Left lobe of liver (tissue), 2 donors: ENCODE results near the gene AFMID. TPM values are rescaled to one million over a fixed set of nuclear protein-coding genes. Genes with fewer than 3 reads are reported as not detected.
A peak's percentile ranks its signal among the peaks of the same experiment; 100 is the strongest.

ENCODE experiments used
- ATAC-seq: fragments of 200-7000 bp; cut with Tn5 transposase; one replicate; pipeline ENCODE4 v1.9.1; 2020; ENCODE audit warnings: mild to moderate bottlenecking, moderate library complexity
- DNase-seq: peaks from one replicate; pipeline ENCODE4 v3.0.0-alpha.2; 2020; ENCODE audit warnings: low spot score
- total RNA-seq: library from RNA; stranded (reverse); gene quantifications from one replicate; pipeline ENCODE4 v1.2.1, GENCODE V29; 2021
- donor health status: DM: no; HTN: no; CAD: no; lungs with moderate emphysema.
- donor health status: DM: no; HTN: yes; CAD: no.

Gene AFMID
- total RNA-seq, 1 donor from 2014 or later = 145 TPM

GRCh38 chr17:78236362-78237127 lies 49.4 kb downstream of the AFMID start:
- ATAC-seq (no peak), DNase-seq (no peak)

GRCh38 chr17:78237401-78238012 lies 50.3 kb downstream of the AFMID start:
- DNase-seq = no peak
- no peak for ATAC-seq

- DNase-seq = no peak
- no peak for ATAC-seq
Observed at GRCh38 chr17:78238823-78239488, 51.8 kb downstream of the AFMID start.

- DNase-seq = no peak
- ATAC-seq = no peak
Observed at GRCh38 chr17:78239489-78239931, 52.3 kb downstream of the AFMID start.

DNA sequence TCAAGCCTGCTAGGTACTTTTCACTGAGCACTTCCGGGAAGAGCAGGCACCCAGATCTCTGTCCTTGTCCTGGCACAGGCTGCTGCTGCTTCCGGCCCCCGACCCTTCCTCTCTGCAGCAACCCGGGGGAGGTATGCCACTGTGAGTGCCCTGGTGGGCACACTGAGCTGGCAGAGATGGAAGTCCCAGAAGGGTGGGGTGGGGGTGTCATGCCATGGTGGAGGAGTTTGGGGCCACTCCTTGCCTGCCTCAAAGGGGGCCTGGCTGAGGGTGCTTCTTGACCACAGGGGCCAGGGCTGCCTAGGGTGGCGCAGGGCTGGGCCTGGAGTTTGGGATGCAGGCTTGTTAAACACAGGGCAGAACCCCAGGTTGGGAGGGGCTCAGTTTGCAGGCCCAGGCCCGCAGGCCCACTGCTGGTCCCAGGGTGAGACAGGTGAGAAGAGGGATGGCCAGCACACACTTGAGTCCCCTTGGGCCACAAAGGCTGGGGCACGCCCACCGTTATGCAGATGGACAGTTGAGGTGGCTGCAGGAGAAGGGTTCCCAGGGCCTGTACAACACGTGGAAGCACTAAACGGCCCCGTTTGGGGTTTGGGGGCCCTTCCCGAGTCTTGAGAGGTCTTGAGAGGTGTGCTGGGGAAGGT lies 53.0 kb downstream of the AFMID start:
- DNase-seq (no peak), ATAC-seq (no peak)

DNA sequence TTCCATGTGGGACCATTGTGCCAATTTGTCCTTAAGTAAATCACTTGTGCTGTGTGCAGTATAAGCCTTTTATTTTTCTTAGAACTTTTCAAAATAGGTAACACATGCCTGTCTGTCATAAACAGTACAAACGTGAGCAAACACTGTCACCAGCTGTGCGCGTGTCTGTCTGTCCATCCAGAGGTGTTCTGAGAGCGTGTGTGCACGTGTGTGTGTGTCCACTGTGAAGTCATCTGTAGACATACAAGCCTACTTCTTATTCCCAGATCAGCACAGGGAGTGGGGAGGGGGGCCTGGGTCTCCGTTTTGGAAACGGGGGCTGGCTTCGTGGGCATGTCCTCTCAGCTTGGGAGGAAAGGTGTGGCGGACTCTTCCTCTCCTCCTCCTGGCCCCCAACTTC lies 53.7 kb downstream of the AFMID start:
- ATAC-seq (no peak), DNase-seq (no peak)

- no peak for DNase-seq
- ATAC-seq = peak; percentile 19
Observed at GRCh38 chr17:78241277-78242023, 54.3 kb downstream of the AFMID start.

DNA sequence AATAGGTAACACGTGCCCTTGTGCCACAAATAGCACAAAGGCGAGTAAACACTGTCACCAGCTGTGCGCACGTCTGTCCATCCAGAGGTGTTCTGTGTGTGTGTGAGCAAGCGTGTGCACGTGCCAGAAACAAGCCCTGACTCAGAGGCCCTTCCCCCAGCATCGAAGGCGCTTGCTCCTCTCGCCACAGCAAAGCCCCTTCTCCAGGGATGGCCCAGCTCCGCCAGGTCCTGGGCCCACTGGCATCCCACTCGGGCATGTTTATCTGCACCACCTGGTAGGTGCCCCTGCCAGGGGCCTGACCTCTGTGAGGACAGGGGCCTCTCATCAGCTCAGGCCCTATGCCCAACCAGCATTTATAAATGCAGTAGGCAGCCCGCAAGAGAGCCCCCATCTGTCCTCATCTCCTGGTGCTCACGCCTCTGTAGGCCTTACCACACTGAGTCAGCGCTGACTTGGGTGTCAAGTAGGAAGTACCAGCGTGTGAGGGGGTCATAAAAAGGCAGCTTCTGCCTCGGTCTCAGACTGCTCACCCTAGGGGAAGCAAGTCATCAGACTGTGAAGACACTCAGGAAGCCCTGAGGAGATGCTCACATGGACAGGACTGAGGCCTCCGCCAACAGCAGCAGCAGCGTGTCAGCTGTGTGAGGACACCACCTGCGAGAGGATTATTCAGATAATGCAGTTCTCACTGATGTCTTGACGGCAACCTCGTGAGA lies 55.0 kb downstream of the AFMID start:
- ATAC-seq (peak; percentile 23), DNase-seq (no peak)

- ATAC-seq = no peak
- DNase-seq = no peak
Observed at GRCh38 chr17:78247304-78247703, 60.1 kb downstream of the AFMID start.

GRCh38 chr17:78248051-78248914 lies 61.1 kb downstream of the AFMID start:
- peak; percentile 37 for ATAC-seq
- DNase-seq = no peak

DNA sequence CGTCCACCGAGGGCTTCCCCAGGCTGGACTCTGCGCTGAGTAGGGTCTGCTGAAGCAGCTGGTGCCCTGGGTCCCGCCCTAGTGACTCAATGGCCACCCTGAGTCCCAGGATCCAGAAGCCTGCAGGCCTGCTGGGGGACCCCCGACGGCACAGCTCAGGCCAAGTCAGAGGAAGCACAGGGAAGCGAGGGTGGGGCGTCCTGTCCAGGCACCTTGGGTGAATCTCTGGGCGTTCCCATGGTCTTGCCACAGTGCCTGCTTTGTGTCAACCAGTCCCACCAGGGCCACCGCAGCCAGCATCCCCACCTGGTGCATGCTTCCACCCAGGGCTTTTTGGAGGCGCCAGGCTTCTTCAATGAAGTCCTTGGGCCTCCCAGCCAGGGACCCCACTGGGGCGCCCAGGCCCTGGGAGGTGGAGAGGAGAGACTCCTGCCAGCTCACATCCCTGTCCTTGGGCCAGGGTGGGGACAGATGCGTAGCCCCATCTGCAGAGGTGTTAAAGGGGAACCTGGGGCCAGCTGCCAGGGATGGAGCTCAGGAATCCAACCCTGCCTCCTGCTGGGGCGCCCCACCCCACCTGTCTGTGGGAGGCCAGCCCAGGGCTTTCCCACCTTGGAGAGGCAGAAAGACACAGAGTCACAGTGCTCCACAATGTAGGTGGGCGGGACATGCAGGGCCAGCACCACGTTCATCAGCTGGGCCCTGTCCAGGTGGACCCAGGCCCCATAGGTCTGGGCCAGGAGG lies 62.1 kb downstream of the AFMID start:
- ATAC-seq (no peak), DNase-seq (no peak)

DNA sequence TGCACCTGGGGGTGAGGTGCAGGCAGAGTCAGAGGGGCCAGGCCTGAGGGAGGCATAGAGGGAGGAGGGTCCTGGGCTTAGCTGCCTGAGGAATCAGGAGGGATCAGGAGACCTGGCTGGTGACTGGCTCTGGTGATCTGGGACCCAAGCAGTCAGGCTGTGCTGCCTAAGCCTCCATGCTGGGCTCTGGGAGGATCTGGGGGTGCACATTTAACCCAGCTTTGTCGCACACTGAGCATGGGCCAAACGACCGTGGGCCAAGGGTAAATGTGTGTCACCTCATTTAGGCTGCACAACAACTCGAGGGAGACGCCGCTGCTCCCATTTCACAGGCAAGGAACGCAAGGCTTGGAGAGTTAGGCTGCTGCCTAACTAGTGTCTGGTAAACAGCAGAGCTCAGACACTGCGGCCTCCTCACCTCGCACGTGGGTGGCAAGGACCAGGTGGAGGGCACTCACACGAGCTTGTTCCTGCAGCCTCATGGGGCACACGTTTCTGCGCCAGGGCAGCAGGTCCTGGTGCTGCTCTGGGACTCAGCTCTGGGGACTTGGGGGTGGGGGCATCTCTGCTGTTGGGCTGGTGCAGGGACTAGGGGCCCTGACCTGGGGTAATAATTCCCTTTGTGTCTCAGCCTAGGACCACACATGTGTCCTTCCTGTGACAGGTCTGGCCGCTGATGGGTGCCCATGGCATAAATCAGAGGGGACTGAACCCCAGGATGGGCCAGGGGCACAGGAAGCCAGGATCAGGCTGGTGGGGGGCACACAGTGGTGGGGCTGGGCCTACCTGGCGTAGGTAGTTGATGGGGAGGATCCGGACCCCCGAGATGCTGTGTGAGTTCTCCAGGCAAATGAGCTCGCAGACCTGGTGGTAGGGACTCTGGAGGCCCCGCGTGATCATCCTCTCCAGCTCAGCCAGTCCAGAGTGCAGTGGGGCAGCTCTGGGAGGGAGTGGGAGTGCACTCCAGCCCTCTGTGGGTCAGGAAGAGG lies 63.0 kb downstream of the AFMID start:
- DNase-seq = no peak
- ATAC-seq = no peak

DNA sequence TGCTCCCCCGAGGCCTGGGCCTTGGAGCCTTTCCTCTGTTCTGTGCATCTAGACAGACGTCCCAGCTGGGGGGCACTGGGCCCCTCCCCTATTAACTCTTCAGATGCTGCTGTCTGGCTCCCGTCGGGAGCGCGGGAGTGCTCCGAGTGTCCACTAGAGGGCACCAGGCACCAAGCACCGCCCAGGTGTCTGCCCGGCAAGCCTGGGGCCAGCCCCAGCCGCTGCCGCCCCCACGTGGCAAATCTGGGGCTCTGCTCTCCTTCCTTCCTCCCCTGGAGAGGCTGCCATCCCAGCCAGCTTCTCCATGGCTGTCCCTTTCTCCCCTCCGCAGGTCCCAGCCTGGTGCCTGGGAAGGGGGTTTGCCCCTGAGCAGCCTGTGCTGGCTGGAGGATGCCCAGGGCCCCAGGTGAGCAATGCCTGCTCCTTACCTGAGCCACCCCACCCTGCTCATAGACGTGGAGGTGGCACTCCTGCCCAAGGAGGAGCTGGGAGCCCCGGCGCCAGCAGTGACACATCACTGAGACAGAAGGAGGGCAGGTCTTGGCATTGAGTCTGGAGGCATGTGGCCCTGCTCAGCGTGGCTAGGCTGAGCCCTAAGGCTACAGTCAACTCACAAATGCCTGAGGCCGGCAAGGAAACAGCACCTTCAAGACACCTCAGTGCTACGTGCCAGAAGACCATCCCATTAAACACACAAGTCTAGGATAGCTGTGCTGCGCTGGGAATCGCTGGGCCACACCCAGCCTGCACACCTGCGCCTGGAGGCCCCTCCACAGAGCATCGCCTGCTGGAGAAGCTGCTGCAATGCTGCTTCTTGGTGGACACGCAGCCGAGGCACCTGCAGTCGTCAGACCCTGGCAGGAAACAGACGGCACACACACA lies 64.0 kb downstream of the AFMID start:
- ATAC-seq = peak; percentile 92
- peak; percentile 85 for DNase-seq

GRCh38 chr17:78251773-78252103 lies 64.6 kb downstream of the AFMID start:
- DNase-seq = no peak
- no peak for ATAC-seq

DNA sequence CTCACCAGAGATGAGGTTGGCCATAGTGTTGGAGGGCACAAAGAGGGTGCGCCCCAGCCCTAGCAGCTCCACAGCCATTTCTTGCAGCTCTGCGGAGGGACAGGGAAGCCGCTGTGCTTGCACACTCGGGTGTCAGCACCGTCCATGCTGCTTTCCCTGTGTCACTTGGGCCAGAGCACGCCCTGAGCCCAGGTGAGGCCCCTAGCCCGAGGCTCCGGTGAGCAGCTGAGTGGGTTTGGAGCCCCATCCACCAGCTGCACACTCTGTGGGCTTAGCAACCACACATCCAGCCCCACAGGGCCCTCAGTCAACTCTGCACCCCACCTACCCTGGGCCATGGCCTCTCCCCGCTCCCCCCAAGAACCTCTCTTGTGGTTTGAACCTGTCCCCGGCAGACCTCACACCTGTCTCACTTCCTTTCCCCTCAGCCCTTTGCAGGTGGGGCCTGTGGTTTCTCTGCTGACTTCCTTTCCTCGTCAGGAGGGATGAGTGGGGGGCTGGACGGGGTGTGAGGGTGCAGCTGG lies 65.0 kb downstream of the AFMID start:
- DNase-seq (no peak), ATAC-seq (no peak)
